ENCODE data around the gene BCAN. TPM values are rescaled to one million over a fixed set of nuclear protein-coding genes. Genes with fewer than 3 reads are reported as not detected.

BCAN gene
- total RNA-seq, 2 experiments from 2014 or later, result not detected

DNA sequence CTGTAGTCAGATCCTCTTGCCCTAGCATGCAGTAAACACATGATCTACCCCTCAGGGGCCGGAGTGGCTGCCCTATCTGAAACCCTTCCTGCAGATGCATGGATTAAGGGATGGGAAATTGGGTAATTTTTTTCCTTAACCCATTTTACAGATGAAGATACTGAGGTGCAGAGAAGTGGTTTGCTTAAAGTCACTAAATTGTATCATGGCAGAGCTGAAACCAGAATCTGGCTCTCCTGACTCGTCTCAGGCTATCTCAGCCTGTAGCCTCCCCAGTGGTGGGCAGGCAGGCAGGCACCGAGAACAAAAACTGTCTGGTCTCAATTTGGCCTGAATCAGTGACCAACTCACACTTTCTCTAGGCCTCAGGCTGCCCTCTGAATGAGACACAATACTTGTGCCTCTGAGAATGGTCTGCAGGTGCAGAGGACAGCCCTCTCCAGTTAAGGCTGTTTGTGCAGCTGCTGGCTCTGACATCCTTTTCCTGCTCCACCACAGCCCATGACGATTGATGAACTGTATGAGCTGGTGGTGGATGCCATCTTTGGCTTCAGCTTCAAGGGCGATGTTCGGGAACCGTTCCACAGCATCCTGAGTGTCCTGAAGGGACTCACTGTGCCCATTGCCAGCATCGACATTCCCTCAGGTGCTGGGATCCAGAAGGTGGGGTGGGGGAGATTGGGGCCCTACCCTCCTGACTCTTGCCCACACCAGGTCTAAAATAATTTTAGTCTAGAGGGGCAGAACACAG, 48.8 kb upstream of the BCAN start:
- Histone ChIP-seq H3K4me3 (ENCODE audit: low read length) (no peak overlapping the region), H3K36me3 (ENCODE audit: insufficient read depth, low read length) (peaks cover 51% of the 10 kb centered on the region), H3K27ac (ENCODE audit: low read depth in 1 of 2, low read length in 2 of 2) (no peak overlapping the region), H3K9me3 (ENCODE audit: control insufficient read depth in 1 of 2, insufficient read depth in 1 of 2, low read length in 2 of 2) (no peaks in the 10 kb centered on the region), H3K27me3 (ENCODE audit: control insufficient read depth in 1 of 2, insufficient read depth in 2 of 2, low read length in 2 of 2) (no peaks in the 10 kb centered on the region), H3K4me1 (ENCODE audit: insufficient read depth, low read length) (peaks cover 26% of the 10 kb centered on the region)
- POLR2A ChIA-PET, result interaction anchor here (0.8 to 2.7 kb wide), 4 partner anchors 8 to 112 kb away, joined by 3 to 33 read pairs (median 6); partner anchors contain the start of genes GPATCH4 and MEF2D
- no peak for TF ChIP-seq CTCF (IDR thresholded peaks at IDR 0.05)
- intact Hi-C loops (cut with DNase I, micrococcal nuclease), result no loop called here
- Mint-ChIP-seq H3K27ac (peak overlapping the region; percentile 85), H3K4me1 (ENCODE audit: low read depth) (peaks cover 28% of the 10 kb centered on the region), H3K27me3 (no peaks in the 10 kb centered on the region), H3K36me3 (ENCODE audit: low read depth) (peaks cover 52% of the 10 kb centered on the region), H3K4me3 (peak overlapping the region; percentile 80), H3K9me3 (no peaks in the 10 kb centered on the region)
- ATAC-seq (ENCODE audit: poor library complexity) (no peak), DNase-seq (no peak)
- CTCF ChIA-PET, result interaction anchor here (1.3 to 1.9 kb wide), 2 partner anchors 15 to 31 kb away, joined by 5 to 6 read pairs; no protein-coding TSS in a partner anchor

- intact Hi-C loops (cut with DNase I, micrococcal nuclease), result no loop called here
- DNase-seq (no peak), ATAC-seq (ENCODE audit: poor library complexity) (no peak)
- Histone ChIP-seq H3K9me3 (ENCODE audit: control insufficient read depth in 1 of 2, insufficient read depth in 1 of 2, low read length in 2 of 2) (no peaks in the 10 kb centered on the region), H3K27ac (ENCODE audit: low read depth in 1 of 2, low read length in 2 of 2) (no peak overlapping the region), H3K4me3 (ENCODE audit: low read length) (no peak overlapping the region), H3K27me3 (ENCODE audit: control insufficient read depth in 1 of 2, insufficient read depth in 2 of 2, low read length in 2 of 2) (no peaks in the 10 kb centered on the region), H3K4me1 (ENCODE audit: insufficient read depth, low read length) (peaks cover 26% of the 10 kb centered on the region), H3K36me3 (ENCODE audit: insufficient read depth, low read length) (peaks cover 56% of the 10 kb centered on the region)
- CTCF ChIA-PET, result interaction anchor here (1.3 kb wide), 1 partner anchor 15 kb away, joined by 6 read pairs; no protein-coding TSS in a partner anchor
- Mint-ChIP-seq H3K27ac (no peak overlapping the region), H3K9me3 (no peaks in the 10 kb centered on the region), H3K36me3 (ENCODE audit: low read depth) (peaks cover 58% of the 10 kb centered on the region), H3K4me3 (no peak overlapping the region), H3K4me1 (ENCODE audit: low read depth) (peaks cover 28% of the 10 kb centered on the region), H3K27me3 (no peaks in the 10 kb centered on the region)
- POLR2A ChIA-PET, result interaction anchor here (1.1 kb wide), 1 partner anchor 93 kb away, joined by 4 read pairs; the partner anchor contains the start of gene MEF2D
- no peak for TF ChIP-seq CTCF (IDR thresholded peaks at IDR 0.05)
These were observed 48.3 kb upstream of the BCAN start for GRCh38 chr1:156593661-156593989.

DNA sequence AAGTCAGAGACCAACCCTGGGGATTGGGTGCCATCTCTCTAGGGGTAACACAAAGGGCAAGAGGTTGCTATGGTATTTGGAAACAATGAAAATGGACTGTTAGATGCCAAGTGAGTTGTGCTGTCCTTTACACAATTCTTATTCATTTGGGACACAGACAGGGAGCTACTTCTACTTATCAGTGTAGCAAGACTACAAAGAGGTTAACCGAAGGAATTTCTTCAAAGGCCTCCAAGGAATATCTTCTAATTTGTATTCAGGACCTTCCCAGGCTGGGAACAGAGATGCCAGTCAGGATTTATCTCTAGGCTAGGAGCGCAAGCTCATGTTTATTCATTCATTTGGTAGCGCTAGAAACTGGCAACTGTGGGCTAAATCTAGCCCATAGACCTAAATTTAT, 47.7 kb upstream of the BCAN start:
- no peaks in the 10 kb centered on the region for H3K27me3 Mint-ChIP-seq
- no peak for TF ChIP-seq CTCF (IDR thresholded peaks at IDR 0.05)
- CTCF ChIA-PET, result interaction anchor here (1.0 to 1.3 kb wide), 2 partner anchors 14 to 18 kb away, joined by 3 to 6 read pairs; no protein-coding TSS in a partner anchor
- H3K36me3 ChIP-seq (ENCODE audit: insufficient read depth, low read length), result peaks cover 61% of the 10 kb centered on the region
- H3K27me3 ChIP-seq (ENCODE audit: control insufficient read depth in 1 of 2, insufficient read depth in 2 of 2, low read length in 2 of 2), result no peaks in the 10 kb centered on the region
- no peak overlapping the region for H3K27ac ChIP-seq (ENCODE audit: low read depth in 1 of 2, low read length in 2 of 2)
- H3K4me1 ChIP-seq (ENCODE audit: insufficient read depth, low read length), result peaks cover 26% of the 10 kb centered on the region
- intact Hi-C loops (cut with DNase I, micrococcal nuclease), result no loop called here
- H3K36me3 Mint-ChIP-seq (ENCODE audit: low read depth), result peaks cover 61% of the 10 kb centered on the region
- H3K9me3 Mint-ChIP-seq, result no peaks in the 10 kb centered on the region
- peak overlapping the region; percentile 25 for H3K4me3 Mint-ChIP-seq
- H3K4me1 Mint-ChIP-seq (ENCODE audit: low read depth), result peaks cover 28% of the 10 kb centered on the region
- H3K4me3 ChIP-seq (ENCODE audit: low read length), result no peak overlapping the region
- ATAC-seq (ENCODE audit: poor library complexity) (no peak), DNase-seq (no peak)
- POLR2A ChIA-PET, result interaction anchor here (2.0 kb wide), 1 partner anchor 12 kb away, joined by 4 read pairs; no protein-coding TSS in a partner anchor
- no peaks in the 10 kb centered on the region for H3K9me3 ChIP-seq (ENCODE audit: control insufficient read depth in 1 of 2, insufficient read depth in 1 of 2, low read length in 2 of 2)
- H3K27ac Mint-ChIP-seq, result peak overlapping the region; percentile 64
